GM10266 (cell line): ENCODE results near the gene AWAT2.

Experiments
- DNase-seq: peaks from one replicate; pipeline ENCODE4 v3.0.0; 2012; ENCODE audit errors: extremely low spot score
- TF ChIP-seq, protein P1 (sequence below): IDR thresholded peaks from 2 replicates; pipeline ENCODE4 v1.5.1; 2012; ENCODE audit warnings: mild to moderate bottlenecking, low read depth; ENCODE audit not compliant: control insufficient read depth, insufficient read depth; ENCODE audit errors: missing control alignments

AWAT2 gene

GRCh38 chrX:70022616-70023015 lies 27.1 kb downstream of the AWAT2 start:
- no peak for DNase-seq
- TF ChIP-seq, protein P1, sequence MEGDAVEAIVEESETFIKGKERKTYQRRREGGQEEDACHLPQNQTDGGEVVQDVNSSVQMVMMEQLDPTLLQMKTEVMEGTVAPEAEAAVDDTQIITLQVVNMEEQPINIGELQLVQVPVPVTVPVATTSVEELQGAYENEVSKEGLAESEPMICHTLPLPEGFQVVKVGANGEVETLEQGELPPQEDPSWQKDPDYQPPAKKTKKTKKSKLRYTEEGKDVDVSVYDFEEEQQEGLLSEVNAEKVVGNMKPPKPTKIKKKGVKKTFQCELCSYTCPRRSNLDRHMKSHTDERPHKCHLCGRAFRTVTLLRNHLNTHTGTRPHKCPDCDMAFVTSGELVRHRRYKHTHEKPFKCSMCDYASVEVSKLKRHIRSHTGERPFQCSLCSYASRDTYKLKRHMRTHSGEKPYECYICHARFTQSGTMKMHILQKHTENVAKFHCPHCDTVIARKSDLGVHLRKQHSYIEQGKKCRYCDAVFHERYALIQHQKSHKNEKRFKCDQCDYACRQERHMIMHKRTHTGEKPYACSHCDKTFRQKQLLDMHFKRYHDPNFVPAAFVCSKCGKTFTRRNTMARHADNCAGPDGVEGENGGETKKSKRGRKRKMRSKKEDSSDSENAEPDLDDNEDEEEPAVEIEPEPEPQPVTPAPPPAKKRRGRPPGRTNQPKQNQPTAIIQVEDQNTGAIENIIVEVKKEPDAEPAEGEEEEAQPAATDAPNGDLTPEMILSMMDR = no peak

DNA sequence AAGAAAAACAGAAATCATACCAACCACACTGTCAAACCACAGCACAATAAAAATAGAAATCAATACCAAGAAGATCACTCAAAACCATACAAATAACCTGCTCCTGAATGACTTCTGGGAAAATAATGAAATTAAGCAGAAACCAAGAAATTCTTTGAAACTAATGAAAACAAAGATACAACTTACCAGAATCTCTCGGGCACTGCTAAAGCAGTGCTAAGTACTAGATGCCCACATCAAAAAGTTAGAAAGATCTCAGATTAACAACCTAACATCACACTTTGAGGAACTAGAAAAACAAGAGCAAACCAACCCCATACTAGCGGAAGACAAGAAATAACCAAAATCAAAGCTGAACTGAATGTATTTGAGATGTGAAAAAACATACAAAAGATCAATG lies 33.2 kb downstream of the AWAT2 start:
- no peak for DNase-seq

GRCh38 chrX:70013466-70014381 lies 36.0 kb downstream of the AWAT2 start:
- TF ChIP-seq, protein P1 = no peak
- DNase-seq = no peak

More for the DNA sequence above, 33.2 kb downstream of the AWAT2 start:
- TF ChIP-seq, protein P1 = no peak

DNA sequence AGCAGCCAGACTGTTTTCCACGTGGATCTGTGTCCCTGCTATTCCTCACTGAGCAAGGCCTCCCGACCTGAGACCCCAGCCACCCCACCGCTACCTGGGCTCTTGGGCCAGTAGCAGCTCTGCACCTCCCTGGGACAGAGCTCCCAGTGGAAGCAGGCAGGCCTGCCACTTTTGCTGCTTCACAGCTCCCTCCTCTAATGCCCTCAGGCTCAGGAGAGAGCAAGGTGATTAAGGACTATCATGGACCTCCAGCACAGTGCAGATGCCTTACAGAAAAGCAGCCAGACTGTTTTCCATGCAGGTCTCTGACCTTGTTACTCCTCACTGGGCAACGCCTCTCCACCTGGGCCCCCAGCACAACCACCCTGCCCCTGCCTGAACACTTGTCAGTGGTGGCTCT lies 37.0 kb downstream of the AWAT2 start:
- TF ChIP-seq, protein P1 = no peak
- DNase-seq = no peak

DNA sequence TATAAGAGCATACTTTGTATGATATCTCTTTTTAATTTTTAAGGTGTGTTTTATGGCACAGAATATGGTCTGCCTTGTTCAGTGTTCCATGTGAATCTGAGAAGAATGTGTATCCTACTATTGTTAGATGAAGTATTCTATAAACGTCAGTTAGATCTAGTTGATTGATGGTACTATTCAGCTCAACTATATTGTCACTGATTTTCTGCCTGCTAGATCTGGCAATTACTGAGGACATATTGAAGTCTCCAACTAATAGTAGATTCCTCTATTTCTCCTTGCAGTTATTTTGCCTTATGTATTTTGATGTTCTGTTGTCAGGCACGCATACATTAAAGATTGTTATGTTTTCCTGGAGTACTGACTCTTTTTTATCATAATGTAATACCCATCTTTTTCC lies 39.8 kb downstream of the AWAT2 start:
- DNase-seq = no peak
- TF ChIP-seq, protein P1 = no peak

GRCh38 chrX:70009049-70009448 lies 40.7 kb downstream of the AWAT2 start:
- TF ChIP-seq, protein P1 = no peak

GRCh38 chrX:70007946-70008345 lies 41.8 kb downstream of the AWAT2 start:
- DNase-seq = no peak
- TF ChIP-seq, protein P1 = no peak

More at GRCh38 chrX:70009049-70009448, 40.7 kb downstream of the AWAT2 start:
- DNase-seq = no peak
